HG03025 (cell line): ENCODE results near the gene GAS7.

Experiments used
- ATAC-seq: cut with Tn5 transposase; IDR thresholded peaks from one replicate; pipeline ENCODE4 v1.9.1; 2021; ENCODE audit warnings: mild to moderate bottlenecking, moderate library complexity; ENCODE audit not compliant: unreplicated experiment, low FRiP score

GAS7 gene

GRCh38 chr17:10198509-10199249 is at the start of gene GAS7:
Gene GAS7 (minus strand): TSS chr17:10198606.
- no peak for ATAC-seq

- no peak for ATAC-seq
These were observed 49.4 kb upstream of the GAS7 start for GRCh38 chr17:10247810-10248209.

GRCh38 chr17:10243883-10244844 is 45.8 kb upstream of the GAS7 start:
- ATAC-seq = no peak

GRCh38 chr17:10241781-10242180 is 43.4 kb upstream of the GAS7 start:
- ATAC-seq = no peak

GRCh38 chr17:10238661-10239060 is 40.3 kb upstream of the GAS7 start:
- ATAC-seq = no peak

GRCh38 chr17:10234033-10234432 is 35.6 kb upstream of the GAS7 start:
- no peak for ATAC-seq

- no peak for ATAC-seq
These were observed 34.8 kb upstream of the GAS7 start for GRCh38 chr17:10233161-10233560.

- no peak for ATAC-seq
These were observed 30.8 kb upstream of the GAS7 start for GRCh38 chr17:10229181-10229580.

GRCh38 chr17:10226930-10227695 is 28.7 kb upstream of the GAS7 start:
- ATAC-seq = no peak

GRCh38 chr17:10224582-10225195 is 26.3 kb upstream of the GAS7 start:
- ATAC-seq = no peak

GRCh38 chr17:10219193-10219592 is 20.8 kb upstream of the GAS7 start:
- ATAC-seq = no peak

- no peak for ATAC-seq
These were observed 19.5 kb upstream of the GAS7 start for GRCh38 chr17:10217916-10218315.

GRCh38 chr17:10216213-10216938 is 18.0 kb upstream of the GAS7 start:
- ATAC-seq = no peak

GRCh38 chr17:10215286-10215685 is 16.9 kb upstream of the GAS7 start:
- no peak for ATAC-seq

GRCh38 chr17:10211666-10212065 is 13.3 kb upstream of the GAS7 start:
- ATAC-seq = no peak

GRCh38 chr17:10210151-10210574 is 11.8 kb upstream of the GAS7 start:
- no peak for ATAC-seq

- ATAC-seq = no peak
These were observed 10.3 kb upstream of the GAS7 start for GRCh38 chr17:10208604-10209193.

GRCh38 chr17:10207153-10207552 is 8.7 kb upstream of the GAS7 start:
- ATAC-seq = no peak

- no peak for ATAC-seq
These were observed 7.3 kb upstream of the GAS7 start for GRCh38 chr17:10205549-10206185.
